Lower leg skin (tissue), 4 donors: Measurements from ENCODE around the gene CLCN6. TPM values are rescaled to one million over a fixed set of nuclear protein-coding genes. Genes with fewer than 3 reads are reported as not detected.

ENCODE experiments used
- DNase-seq, 2 donors: peaks; one replicate each; pipeline ENCODE4 v3.0.0-alpha.2; 2019; ENCODE audit warnings: low spot score in 2 of 2
- H3K4me3 ChIP-seq: fragments of 200-600 bp; sonication (generic); 2 replicates; pipeline ENCODE4 v1.5.1; 2017; ENCODE audit warnings: mild to moderate bottlenecking, low read depth; ENCODE audit not compliant: poor library complexity, severe bottlenecking
- CTCF ChIP-seq, 3 donors: fragments of 450-650 bp; IDR thresholded peaks; one replicate each; pipeline ENCODE4 v1.5.1; 2016; ENCODE audit warnings: antibody characterized with exemption in 3 of 3, mild to moderate bottlenecking in 3 of 3, moderate library complexity in 2 of 3
- POLR2A ChIP-seq, 2 donors: fragments of 450-650 bp; IDR thresholded peaks; one replicate each; pipeline ENCODE4 v1.6.1; 2016 to 2017; ENCODE audit warnings: antibody characterized with exemption in 2 of 2, mild to moderate bottlenecking in 1 of 2, moderate library complexity in 1 of 2
- WGBS, 2 donors: methylation state at CpG; one replicate each; pipeline ENCODE4 v1.1.5; 2018; 5-methylcytosine and 5-hydroxymethylcytosine counted together
- intact Hi-C: fragments of 100-400 bp; cut with DNase I; formaldehyde crosslinking; loops from one replicate; pipeline ENCODE4 v1.15.0; 2023; ENCODE audit warnings: low total_unique reads
- total RNA-seq, 4 donors: library from RNA; depleted of rRNA; stranded (reverse); fragments of >200 nt; gene quantifications; one replicate each; pipeline ENCODE4 v1.1.0, GENCODE V29; 2016

Gene CLCN6
- total RNA-seq, 4 donors from 2014 or later, result 7.0 to 12.4 (median 10.9) TPM

- TF ChIP-seq CTCF (IDR thresholded peaks at IDR 0.05), result no peak
- no peak for TF ChIP-seq POLR2A (IDR thresholded peaks at IDR 0.05)
- no peak overlapping the region for H3K4me3 ChIP-seq
- no peak for DNase-seq
- intact Hi-C loops, result loop anchor here (10.0 kb wide), 1 partner anchor 47 kb away; the partner anchor contains the start of gene NPPA
- 87 to 89% methylated on average over 6 of the region's 6 CpGs for whole genome bisulfite sequencing, 2 donors
Measured at GRCh38 chr1:11891433-11892186, 85.6 kb downstream of the CLCN6 start.

Other genes with a start within 250 kb of the CLCN6 start
- gene FBXO2, start 151.8 kb upstream of the CLCN6 start, total RNA-seq, result 10 to 100 TPM in 3 of 4 donors, 1 to 10 TPM in 1; 9.1 to 19.5 (median 14.9) TPM
- 10 to 100 TPM; 25.0 to 32.3 (median 27.0) TPM for gene FBXO44, start 151.3 kb upstream of the CLCN6 start, total RNA-seq
- 10 to 100 TPM; 14.1 to 18.8 (median 16.7) TPM for gene FBXO6, start 142.0 kb upstream of the CLCN6 start, total RNA-seq
- gene MAD2L2, start 125.0 kb upstream of the CLCN6 start, total RNA-seq, result 10 to 100 TPM; 22.7 to 40.0 (median 32.5) TPM
- gene DRAXIN, start 114.5 kb upstream of the CLCN6 start, total RNA-seq, result under 1 TPM in 3 of 4 donors, not detected in 1; 0.15 to 0.52 (median 0.36) TPM
- gene AGTRAP, start 70.1 kb upstream of the CLCN6 start, total RNA-seq, result 10 to 100 TPM; 26.3 to 62.3 (median 40.2) TPM
- gene C1orf167, start 44.0 kb upstream of the CLCN6 start, total RNA-seq, result 1 to 10 TPM in 2 of 4 donors, not detected in 2; 1.6 to 2.8 TPM
- gene MTHFR, start 227 bp upstream of the CLCN6 start, total RNA-seq, result 10 to 100 TPM; 25.9 to 41.8 (median 33.0) TPM
- gene NPPA, start 41.6 kb downstream of the CLCN6 start, total RNA-seq, result not detected
- gene NPPB, start 52.8 kb downstream of the CLCN6 start, total RNA-seq, result not detected
- 100 to 1,000 TPM in 3 of 4 donors, 10 to 100 TPM in 1; 93.7 to 115 (median 103) TPM for gene KIAA2013, start 120.2 kb downstream of the CLCN6 start, total RNA-seq
- gene PLOD1, start 128.5 kb downstream of the CLCN6 start, total RNA-seq, result 10 to 100 TPM; 26.5 to 54.0 (median 41.3) TPM
- 100 to 1,000 TPM; 104 to 125 (median 111) TPM for gene MFN2, start 174.3 kb downstream of the CLCN6 start, total RNA-seq
- 10 to 100 TPM; 27.3 to 33.2 (median 30.1) TPM for gene MIIP, start 213.3 kb downstream of the CLCN6 start, total RNA-seq